HG02763 (cell line): Measurements from ENCODE around the gene PGD.
"Not testable (repeated sequence)": the region's sequence is repeated elsewhere in the genome, so short reads cannot be mapped to it uniquely, and the experiment has no call there.

Experiments used
- ATAC-seq: cut with Tn5 transposase; IDR thresholded peaks from one replicate; pipeline ENCODE4 v1.9.1; 2021; ENCODE audit warnings: mild to moderate bottlenecking, moderate library complexity; ENCODE audit not compliant: unreplicated experiment

Gene PGD

GRCh38 chr1:10398278-10398733 is 558 bp upstream of the PGD start:
- ATAC-seq: no peak

- ATAC-seq: no peak
Measured at GRCh38 chr1:10399444-10399941, 629 bp downstream of the PGD start.

GRCh38 chr1:10400013-10400412 is 1.1 kb downstream of the PGD start:
- ATAC-seq: no peak

GRCh38 chr1:10401281-10401680 is 2.4 kb downstream of the PGD start:
- ATAC-seq: no peak

GRCh38 chr1:10402729-10403274 is 3.9 kb downstream of the PGD start:
- ATAC-seq: no peak

- no peak for ATAC-seq
Measured at GRCh38 chr1:10407201-10407600, 8.3 kb downstream of the PGD start.

- ATAC-seq: no peak
Measured at GRCh38 chr1:10415211-10415930, 16.5 kb downstream of the PGD start.

- not testable (repeated sequence) for ATAC-seq
Measured at GRCh38 chr1:10415967-10416366, 17.1 kb downstream of the PGD start.

- not testable (repeated sequence) for ATAC-seq
Measured at GRCh38 chr1:10418741-10419140, 19.9 kb downstream of the PGD start.

- ATAC-seq: no peak
Measured at GRCh38 chr1:10419351-10419750, 20.5 kb downstream of the PGD start.

GRCh38 chr1:10421637-10422036 is 22.8 kb downstream of the PGD start:
- ATAC-seq: no peak

GRCh38 chr1:10424034-10424433 is 25.2 kb downstream of the PGD start:
- ATAC-seq: no peak

- no peak for ATAC-seq
Measured at GRCh38 chr1:10424651-10425050, 25.8 kb downstream of the PGD start.

- not testable (repeated sequence) for ATAC-seq
Measured at GRCh38 chr1:10425826-10426534, 27.1 kb downstream of the PGD start.

- ATAC-seq: not testable (repeated sequence)
Measured at GRCh38 chr1:10426535-10426848, 27.6 kb downstream of the PGD start.

- ATAC-seq: no peak
Measured at GRCh38 chr1:10428984-10429383, 30.1 kb downstream of the PGD start.

GRCh38 chr1:10429868-10430215 is 31.0 kb downstream of the PGD start:
- peak; percentile 9 for ATAC-seq

- peak; percentile 82 for ATAC-seq
Measured at GRCh38 chr1:10430216-10431069, 31.6 kb downstream of the PGD start, which contains the start of gene CENPS. Gene CENPS, plus strand, starts transcription at chr1:10430433. Its CDS starts 85 bp downstream, at chr1:10430518.

GRCh38 chr1:10431070-10431730 is 32.3 kb downstream of the PGD start:
- no peak for ATAC-seq

- ATAC-seq: no peak
Measured at GRCh38 chr1:10432910-10433700, 34.2 kb downstream of the PGD start.
